ENCODE measurements around the gene MEI1. TPM values are rescaled to one million over a fixed set of nuclear protein-coding genes. Genes with fewer than 3 reads are reported as not detected.

The MEI1 gene
- polyA plus RNA-seq, 1 experiment = 3.8 TPM

DNA sequence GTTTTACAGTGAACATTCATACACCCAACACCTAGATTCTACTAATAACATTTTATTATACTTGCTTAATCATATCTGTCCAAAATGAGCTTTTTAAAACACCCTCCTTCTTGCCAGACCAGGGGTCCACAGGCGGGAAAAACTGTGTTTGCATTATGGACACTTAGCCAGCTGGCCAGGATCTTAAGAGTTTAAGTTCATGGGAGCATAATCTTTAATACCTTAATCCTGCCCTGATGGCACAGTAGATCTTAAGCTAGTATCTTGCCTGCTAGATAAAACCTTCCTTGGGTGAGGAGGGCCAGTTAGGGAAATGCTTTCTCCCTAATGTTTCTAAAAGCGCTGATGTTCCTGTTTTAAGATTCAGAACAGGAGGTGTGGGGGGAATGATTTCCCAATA is 88.0 kb downstream of the MEI1 start:
- TF ChIP-seq, protein P1, sequence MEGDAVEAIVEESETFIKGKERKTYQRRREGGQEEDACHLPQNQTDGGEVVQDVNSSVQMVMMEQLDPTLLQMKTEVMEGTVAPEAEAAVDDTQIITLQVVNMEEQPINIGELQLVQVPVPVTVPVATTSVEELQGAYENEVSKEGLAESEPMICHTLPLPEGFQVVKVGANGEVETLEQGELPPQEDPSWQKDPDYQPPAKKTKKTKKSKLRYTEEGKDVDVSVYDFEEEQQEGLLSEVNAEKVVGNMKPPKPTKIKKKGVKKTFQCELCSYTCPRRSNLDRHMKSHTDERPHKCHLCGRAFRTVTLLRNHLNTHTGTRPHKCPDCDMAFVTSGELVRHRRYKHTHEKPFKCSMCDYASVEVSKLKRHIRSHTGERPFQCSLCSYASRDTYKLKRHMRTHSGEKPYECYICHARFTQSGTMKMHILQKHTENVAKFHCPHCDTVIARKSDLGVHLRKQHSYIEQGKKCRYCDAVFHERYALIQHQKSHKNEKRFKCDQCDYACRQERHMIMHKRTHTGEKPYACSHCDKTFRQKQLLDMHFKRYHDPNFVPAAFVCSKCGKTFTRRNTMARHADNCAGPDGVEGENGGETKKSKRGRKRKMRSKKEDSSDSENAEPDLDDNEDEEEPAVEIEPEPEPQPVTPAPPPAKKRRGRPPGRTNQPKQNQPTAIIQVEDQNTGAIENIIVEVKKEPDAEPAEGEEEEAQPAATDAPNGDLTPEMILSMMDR (IDR thresholded peaks at IDR 0.05; ENCODE audit: insufficient read depth, low read depth, low read length) = no peak
- H3K27me3 ChIP-seq (ENCODE audit: control insufficient read depth, insufficient read depth, low read length) = no peaks in the 10 kb centered on the region
- ChIA-PET CTCF (interaction anchor here (1.0 to 1.2 kb wide), 3 partner anchors 41 to 90 kb away, joined by 3 to 5 read pairs (median 3); partner anchors contain the start of gene SREBF2), POLR2A (no interaction called here)
- no peaks in the 10 kb centered on the region for H3K36me3 ChIP-seq (ENCODE audit: control insufficient read depth, insufficient read depth, low read length)
- no peak overlapping the region for H3K4me3 ChIP-seq (ENCODE audit: low read depth, low read length)
- DNase-seq (ENCODE audit: low read depth) = no peak

DNA sequence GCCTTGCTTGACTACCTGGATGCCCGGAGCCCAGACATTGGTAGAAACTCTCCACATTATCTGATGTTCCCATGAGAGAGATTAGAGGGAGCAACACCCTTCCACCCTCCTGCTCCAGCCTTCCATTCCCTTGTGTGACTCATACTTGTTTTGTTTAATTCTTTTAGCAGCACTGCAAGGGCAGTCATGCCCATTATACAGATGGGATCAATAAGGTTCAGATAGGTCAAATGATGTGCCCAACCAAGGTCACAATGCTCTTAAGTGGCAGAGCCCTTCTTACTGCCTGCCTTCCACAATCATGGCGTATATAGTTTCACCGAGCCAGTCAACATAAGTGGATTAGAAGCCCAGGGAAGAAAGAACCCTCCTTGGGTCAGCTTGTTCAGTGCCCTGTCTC is 94.6 kb downstream of the MEI1 start:
- Histone ChIP-seq H3K36me3 (ENCODE audit: control insufficient read depth, insufficient read depth, low read length) (no peaks in the 10 kb centered on the region), H3K4me3 (ENCODE audit: low read depth, low read length) (no peak overlapping the region), H3K27me3 (ENCODE audit: control insufficient read depth, insufficient read depth, low read length) (no peaks in the 10 kb centered on the region)
- DNase-seq (ENCODE audit: low read depth) = no peak
- TF ChIP-seq, protein P1 (IDR thresholded peaks at IDR 0.05; ENCODE audit: insufficient read depth, low read depth, low read length) = no peak
- ChIA-PET CTCF (interaction anchor here (1.2 to 1.6 kb wide), 3 partner anchors 10 to 47 kb away, joined by 3 to 7 read pairs (median 4); no protein-coding TSS in a partner anchor), POLR2A (no interaction called here)

DNA sequence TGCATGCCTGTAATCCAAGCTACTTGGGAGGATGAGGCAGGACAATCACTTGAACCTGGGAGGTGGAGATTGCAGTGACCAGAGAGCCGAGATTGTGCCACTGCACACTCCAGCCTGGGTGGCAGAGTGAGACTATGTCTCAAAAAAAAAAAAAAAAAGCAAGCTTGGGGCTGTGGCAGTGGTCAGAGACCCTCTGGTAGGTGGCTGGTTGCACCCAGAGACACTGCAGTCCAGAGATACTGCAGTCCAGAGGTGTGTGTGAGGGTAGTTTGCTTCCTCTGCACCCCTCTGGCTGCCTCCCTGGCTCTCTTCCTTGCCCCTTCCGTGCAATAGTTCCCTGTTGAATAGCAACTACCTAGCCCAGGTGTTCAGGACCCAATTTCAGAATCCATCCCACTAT is 99.4 kb downstream of the MEI1 start:
- DNase-seq (ENCODE audit: low read depth) = no peak
- Histone ChIP-seq H3K36me3 (ENCODE audit: control insufficient read depth, insufficient read depth, low read length) (no peaks in the 10 kb centered on the region), H3K4me3 (ENCODE audit: low read depth, low read length) (no peak overlapping the region), H3K27me3 (ENCODE audit: control insufficient read depth, insufficient read depth, low read length) (no peaks in the 10 kb centered on the region)
- TF ChIP-seq, protein P1 (IDR thresholded peaks at IDR 0.05; ENCODE audit: insufficient read depth, low read depth, low read length) = no peak
- POLR2A ChIA-PET = interaction anchor here (0.6 kb wide), 1 partner anchor 169 kb away, joined by 3 read pairs; no protein-coding TSS in a partner anchor
- CTCF ChIA-PET = interaction anchor here (1.4 to 3.3 kb wide), 3 partner anchors 79 to 142 kb away, joined by 3 to 18 read pairs (median 8); no protein-coding TSS in a partner anchor

DNA sequence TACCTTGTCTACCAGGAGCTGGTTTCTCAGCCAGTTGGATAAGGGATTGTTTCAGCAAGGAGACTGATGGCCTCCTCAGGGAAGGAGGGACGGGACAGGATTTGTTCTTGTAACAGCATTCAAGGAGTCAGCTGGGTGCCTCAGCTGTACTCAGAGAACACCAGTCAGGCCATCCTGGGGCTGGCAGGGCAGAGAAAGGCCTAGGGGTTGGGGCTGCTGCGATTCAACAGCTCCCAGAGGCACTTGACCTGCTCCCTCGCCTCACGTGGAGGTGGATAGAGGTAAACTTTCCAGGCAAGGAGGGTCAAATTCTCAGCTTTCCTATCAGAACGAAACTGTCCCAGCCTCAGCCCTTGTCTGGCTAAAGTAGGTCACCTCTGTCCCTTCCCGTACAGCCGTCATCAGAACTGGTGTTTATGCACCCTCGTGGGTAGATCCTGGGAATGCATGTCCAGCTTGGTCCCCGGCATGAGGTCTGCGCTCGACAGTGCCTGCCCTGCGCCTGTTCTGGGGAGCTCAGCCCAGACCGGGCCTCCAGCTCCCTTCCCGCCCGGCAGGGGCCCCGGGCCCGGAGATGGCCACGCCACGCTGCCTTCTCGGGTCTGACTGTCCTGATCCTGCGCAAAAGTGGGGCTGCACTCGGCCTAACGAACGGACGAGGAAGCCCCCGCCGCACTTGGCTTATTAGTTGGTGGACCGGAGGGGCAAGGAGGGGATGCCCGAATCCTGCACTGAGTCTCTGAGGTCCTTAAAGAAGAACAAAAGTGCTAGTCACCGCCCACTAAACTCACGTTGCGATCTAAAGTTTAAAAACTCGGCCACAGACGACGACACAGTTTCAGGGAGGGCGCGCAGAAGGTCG is 100.4 kb downstream of the MEI1 start:
- TF ChIP-seq, protein P1 (IDR thresholded peaks at IDR 0.05; ENCODE audit: insufficient read depth, low read depth, low read length) = 0 out of 2 replicates have a peak, but pooled peaks have one; percentile 5
- Histone ChIP-seq H3K36me3 (ENCODE audit: control insufficient read depth, insufficient read depth, low read length) (no peaks in the 10 kb centered on the region), H3K4me3 (ENCODE audit: low read depth, low read length) (peak overlapping the region; percentile 79), H3K27me3 (ENCODE audit: control insufficient read depth, insufficient read depth, low read length) (no peaks in the 10 kb centered on the region)
- POLR2A ChIA-PET = interaction anchor here (0.5 kb wide), 1 partner anchor 418 kb away, joined by 3 read pairs; the partner anchor contains the start of gene TEF
- CTCF ChIA-PET = interaction anchor here (1.1 to 3.3 kb wide), 6 partner anchors 18 to 141 kb away, joined by 3 to 18 read pairs (median 8); no protein-coding TSS in a partner anchor
- no peak for DNase-seq (ENCODE audit: low read depth)

Measured in BJ (cell line).